GM12878 (cell line): ENCODE measurements around the gene KRT14. TPM values are rescaled to one million over a fixed set of nuclear protein-coding genes. Genes with fewer than 3 reads are reported as not detected.

Experiments
- ATAC-seq: fragments of 200-7000 bp; cut with Tn5 transposase; 3 replicates; pipeline ENCODE4 v1.9.1; 2020; ENCODE audit warnings: mild to moderate bottlenecking, moderate library complexity
- BruUV-seq: library from RNA; stranded (reverse); fragments of 400-500 nt; replicated peaks from 2 replicates; lab custom pipeline; 2021; lab: Mats Ljungman, UMichigan
- CTCF ChIA-PET: fragments of 300-600 bp; sonication (Branson Sonifier 250); formaldehyde crosslinking; extraction: SDS; loops from one replicate; lab custom pipeline; 2021; ENCODE audit warnings: inconsistent platforms; lab: Yijun Ruan, JAX
- POLR2A ChIA-PET: fragments of 350-600 bp; formaldehyde crosslinking; extraction: SDS; loops from one replicate; lab custom pipeline; 2021; ENCODE audit warnings: inconsistent platforms; lab: Charles Lee
- RAD21 ChIA-PET: fragments of 300-600 bp; sonication (Branson Sonifier 250); formaldehyde crosslinking; loops from one replicate; lab custom pipeline; 2023; ENCODE audit warnings: antibody characterized with exemption; ENCODE audit not compliant: unreplicated experiment; lab: Charles Lee
- SMC1A ChIA-PET: fragments of 300-600 bp; sonication (Branson Sonifier 250); formaldehyde crosslinking; loops from one replicate; lab custom pipeline; 2023; ENCODE audit not compliant: unreplicated experiment, uncharacterized antibody; lab: Charles Lee
- DNase-seq: peaks from one replicate; pipeline ENCODE4 v3.0.0-alpha.2; 2011; ENCODE audit warnings: low read depth, low spot score
- FAIRE-seq: peaks from 3 replicates; lab custom pipeline; 2011; peaks lifted over from hg19 to GRCh38; lab: Jason Lieb, UNC
- H2AFZ ChIP-seq: 2 replicates; pipeline ENCODE4 v1.6.0; 2011; ENCODE audit warnings: low read depth, low read length, control low read depth; ENCODE audit not compliant: control insufficient read depth
- H3K27ac ChIP-seq: 2 replicates; pipeline ENCODE4 v1.5.1; 2011; ENCODE audit warnings: control low read depth; ENCODE audit not compliant: control insufficient read depth, insufficient read depth
- H3K27me3 ChIP-seq, 2 experiments: replicated peaks in 1 of 2; 2 replicates each; pipeline versions ENCODE4 v1.6.0 to v1.6.1; 2011; ENCODE audit warnings: low read length in 1 of 2; ENCODE audit not compliant: control insufficient read depth in 2 of 2, insufficient read depth in 2 of 2
- H3K36me3 ChIP-seq, 2 experiments: 2 replicates each; pipeline ENCODE4 v1.5.1; 2011; ENCODE audit warnings: low read length in 1 of 2; ENCODE audit not compliant: control insufficient read depth in 2 of 2, insufficient read depth in 2 of 2
- H3K4me1 ChIP-seq: 2 replicates; pipeline ENCODE4 v1.6.1; 2011; ENCODE audit warnings: mild to moderate bottlenecking, low read length, moderate library complexity, mixed read lengths; ENCODE audit not compliant: control insufficient read depth, insufficient read depth
- H3K4me2 ChIP-seq: 2 replicates; pipeline ENCODE4 v1.6.0; 2011; ENCODE audit warnings: control low read depth; ENCODE audit not compliant: control insufficient read depth, insufficient read depth
- H3K4me3 ChIP-seq: fragments of 200-600 bp; sonication (generic); 2 replicates; pipeline ENCODE4 v1.5.1; 2016
- H3K79me2 ChIP-seq: 2 replicates; pipeline ENCODE4 v1.6.0; 2011; ENCODE audit warnings: low read length; ENCODE audit not compliant: control insufficient read depth, insufficient read depth
- H3K9ac ChIP-seq: 2 replicates; pipeline ENCODE4 v1.8.0; 2011; ENCODE audit warnings: low read length, control low read depth, mixed read lengths; ENCODE audit not compliant: control insufficient read depth, insufficient read depth
- H3K9me3 ChIP-seq: replicated peaks from 3 replicates; pipeline ENCODE4 v1.5.1; 2011; ENCODE audit warnings: mild to moderate bottlenecking, low read length; ENCODE audit not compliant: control insufficient read depth, insufficient read depth
- H4K20me1 ChIP-seq: 2 replicates; pipeline ENCODE4 v1.6.0; 2011; ENCODE audit not compliant: control insufficient read depth, insufficient read depth
- CBX5 ChIP-seq: sonication (generic); IDR thresholded peaks from 2 replicates; pipeline ENCODE4 v1.6.1; 2016; ENCODE audit warnings: low read depth, moderate library complexity, mild to moderate bottlenecking, inconsistent platforms
- CHD4 ChIP-seq: fragments of 200-600 bp; sonication (generic); IDR thresholded peaks from 2 replicates; pipeline ENCODE4 v1.6.1; 2016; ENCODE audit warnings: mild to moderate bottlenecking
- DPF2 ChIP-seq: fragments of 450-650 bp; IDR thresholded peaks from 2 replicates; pipeline ENCODE4 v1.6.1; 2017; ENCODE audit warnings: mild to moderate bottlenecking
- GATAD2B ChIP-seq: fragments of 450-650 bp; conservative IDR thresholded peaks from 2 replicates; pipeline ENCODE4 v1.6.1; 2017; ENCODE audit warnings: low read depth, mild to moderate bottlenecking, moderate library complexity
- MTA2 ChIP-seq: fragments of 450-650 bp; IDR thresholded peaks from 2 replicates; pipeline ENCODE4 v1.6.1; 2016; ENCODE audit warnings: low read depth, mild to moderate bottlenecking, moderate library complexity
- POLR2A ChIP-seq: IDR thresholded peaks from 2 replicates; pipeline ENCODE4 v1.6.1; 2011; ENCODE audit warnings: low read depth, mild to moderate bottlenecking, low read length
- POU2F2 ChIP-seq: IDR thresholded peaks from 3 replicates; pipeline ENCODE4 v1.6.1; 2011; ENCODE audit warnings: low read depth, mild to moderate bottlenecking, low read length, borderline replicate concordance
- RB1 ChIP-seq: fragments of 450-650 bp; formaldehyde crosslinking; IDR thresholded peaks from 2 replicates; pipeline ENCODE4 v1.6.1; 2017; ENCODE audit warnings: mild to moderate bottlenecking, borderline replicate concordance
- RCOR1 ChIP-seq: conservative IDR thresholded peaks from 2 replicates; pipeline ENCODE4 v1.6.1; 2012; ENCODE audit warnings: low read depth, low read length, improper control_type of control experiment
- SIN3A ChIP-seq: IDR thresholded peaks from 2 replicates; pipeline ENCODE4 v1.6.1; 2012; ENCODE audit warnings: low read depth, low read length, improper control_type of control experiment
- TBL1XR1 ChIP-seq: IDR thresholded peaks from 2 replicates; pipeline ENCODE4 v1.6.1; 2012; ENCODE audit warnings: low read depth, low read length, improper control_type of control experiment
- ZNF274 ChIP-seq: IDR thresholded peaks from one replicate; pipeline ENCODE4 v1.8.0; 2011; ENCODE audit not compliant: insufficient read length, insufficient read depth
- ZSCAN29 ChIP-seq: fragments of 450-650 bp; IDR thresholded peaks from 2 replicates; pipeline ENCODE4 v1.6.1; 2017; ENCODE audit warnings: mild to moderate bottlenecking, moderate library complexity
- WGBS: methylation state at CpG from one replicate; pipeline ENCODE4 v1.1.6; 2016; ENCODE audit warnings: low lambda C conversion rate; ENCODE audit not compliant: insufficient replicate concordance, insufficient coverage; ENCODE audit errors: missing lambda C conversion rate; 5-methylcytosine and 5-hydroxymethylcytosine counted together
- in situ Hi-C: fragments of 300-500 bp; cut with MboI; formaldehyde crosslinking; loops from 9 replicates; pipeline ENCODE4 v1.14.3; 2018; ENCODE audit warnings: mixed read lengths
- intact Hi-C: fragments of 100-400 bp; cut with micrococcal nuclease; formaldehyde crosslinking; loops from one replicate; pipeline ENCODE4 v1.14.2; 2022; ENCODE audit not compliant: unreplicated experiment
- polyA plus RNA-seq, 11 experiments: library from polyadenylated mRNA; depleted of rRNA in 4 of 11; unstranded in 6 of 11; stranded (reverse) in 5 of 11; fragments of >200 nt; fragmentation: Nextera tagmentation in 4 of 11; fragmentation: Illumina TruSeq in 1 of 11; extraction: Ambion mirVana in 4 of 11; extraction: Trizol in 1 of 11; gene quantifications; 1 replicate in 1 of 11; 2 replicates in 10 of 11; pipeline versions ENCODE4 v1.2.1 to v1.2.3, GENCODE V29; 2011 to 2016; ENCODE audit warnings: inconsistent platforms in 2 of 11, missing spikeins in 2 of 11, low read depth in 1 of 11
- total RNA-seq, 4 experiments: library from RNA; depleted of rRNA in 3 of 4; stranded (reverse); fragments of >200 nt in 3 of 4; fragmentation: Illumina TruSeq in 1 of 4; extraction: Trizol in 1 of 4; gene quantifications; 2 replicates each; pipeline versions ENCODE4 v1.2.1 to v1.2.3, GENCODE V29; 2013 to 2021
- TF ChIP-seq, protein P1 (sequence below): fragments of 450-650 bp; IDR thresholded peaks from 2 replicates; pipeline ENCODE4 v1.6.1; 2017; ENCODE audit warnings: mild to moderate bottlenecking

The KRT14 gene
- total and polyA plus RNA-seq, 10 of the 15 experiments (the other 5 are each of a cell fraction or from before 2014, with no cell fraction given), result 1.5 TPM; not detected in 9

DNA sequence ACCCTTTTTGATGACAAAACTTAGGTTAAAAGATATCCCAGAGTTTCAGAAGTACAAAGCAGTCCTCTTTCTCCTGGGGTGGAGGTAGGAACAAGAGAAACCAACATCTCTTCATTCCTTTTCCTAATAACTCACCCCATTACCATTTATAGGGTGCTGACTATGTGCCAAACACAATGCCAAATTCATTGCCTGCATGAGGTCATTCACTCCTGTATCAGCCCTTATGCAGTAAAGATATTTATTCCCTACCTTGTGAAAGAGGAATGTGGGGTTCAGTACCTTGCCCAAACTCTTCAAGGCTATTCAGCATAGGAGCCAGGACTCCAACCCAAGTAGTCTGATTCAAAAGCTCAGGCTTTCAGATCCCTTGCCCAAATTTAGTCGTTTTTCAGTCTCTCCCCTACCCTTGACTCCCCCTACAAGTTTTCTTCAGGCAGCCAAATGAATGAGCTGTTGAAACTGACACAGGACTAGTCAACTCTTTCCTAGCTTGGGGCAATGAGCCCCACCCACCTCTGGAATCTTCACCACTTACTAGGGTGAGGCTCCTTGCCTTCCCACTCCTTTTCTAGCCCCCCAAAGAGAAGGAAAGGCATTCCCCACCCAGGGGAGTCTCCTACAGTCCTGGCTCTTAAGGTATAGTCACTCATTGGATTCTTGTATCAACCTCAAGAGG is 5.9 kb downstream of the KRT14 start:
- no peak overlapping the region for H3K4me2 ChIP-seq
- POLR2A ChIA-PET, result no interaction called here
- no TSS peak for BruUV-seq
- H3K36me3 ChIP-seq, result no peaks in the 10 kb centered on the region
- no peak for ATAC-seq
- CTCF ChIA-PET, result interaction anchor here (0.7 to 1.1 kb wide), 3 partner anchors 28 to 98 kb away, joined by 3 read pairs; no protein-coding TSS in a partner anchor
- intact Hi-C loops, result no loop called here
- H4K20me1 ChIP-seq, result no peaks in the 10 kb centered on the region
- H3K27me3 ChIP-seq, result no peaks in the 10 kb centered on the region; a peak in 2 of 4 replicates
- RAD21 ChIA-PET, result no interaction called here
- no peak for TF ChIP-seq ZSCAN29
- TF ChIP-seq TBL1XR1, result no peak
- TF ChIP-seq, all 136 proteins: peak for 0
- Histone ChIP-seq H3K9ac (no peak overlapping the region), H3K27ac (no peak overlapping the region), H3K9me3 (no peaks in the 10 kb centered on the region), H3K4me1 (no peaks in the 10 kb centered on the region), H3K4me3 (no peak overlapping the region), H2AFZ (no peak overlapping the region), H3K79me2 (no peaks in the 10 kb centered on the region)
- DNase-seq (no peak), FAIRE-seq (no peak)
- in situ Hi-C loops, result no loop called here
- SMC1A ChIA-PET, result interaction anchor here (0.9 kb wide), 1 partner anchor 82 kb away, joined by 3 read pairs; no protein-coding TSS in a partner anchor
- WGBS, result 5% methylated on average over 1 of the region's 1 CpG

DNA sequence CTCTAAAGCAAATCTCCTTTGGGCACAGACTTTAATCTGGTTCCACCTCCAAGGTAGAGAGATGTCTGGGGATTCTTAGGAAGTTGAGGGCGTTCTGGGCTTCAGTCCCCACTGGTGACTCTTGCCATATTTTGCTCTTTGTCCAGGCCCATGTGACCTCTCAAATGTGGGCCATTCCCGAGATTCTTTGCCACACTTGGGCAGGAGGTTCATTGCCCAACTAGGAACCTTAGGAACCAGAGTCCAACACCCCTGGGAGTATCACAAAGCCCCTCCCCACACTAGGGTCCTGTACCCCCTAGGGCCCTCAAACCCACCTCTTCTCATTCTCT is 6.5 kb downstream of the KRT14 start:
- RAD21 ChIA-PET, result interaction anchor here (1.4 to 2.6 kb wide), 2 partner anchors 68 to 83 kb away, joined by 4 to 14 read pairs; no protein-coding TSS in a partner anchor
- POLR2A ChIA-PET, result no interaction called here
- H2AFZ ChIP-seq, result no peak overlapping the region
- H3K79me2 ChIP-seq, result no peaks in the 10 kb centered on the region
- in situ Hi-C loops (no loop called here), intact Hi-C loops (no loop called here)
- no peaks in the 10 kb centered on the region for H4K20me1 ChIP-seq
- H3K9me3 ChIP-seq, result no peaks in the 10 kb centered on the region
- no peaks in the 10 kb centered on the region for H3K4me1 ChIP-seq
- ATAC-seq, result no peak
- no peak overlapping the region for H3K4me2 ChIP-seq
- no peak for DNase-seq
- H3K4me3 ChIP-seq, result no peak overlapping the region
- CTCF ChIA-PET, result interaction anchor here (0.6 to 1.4 kb wide), 9 partner anchors 8 to 181 kb away, joined by 3 to 6 read pairs (median 3); no protein-coding TSS in a partner anchor
- H3K9ac ChIP-seq, result no peak overlapping the region
- H3K36me3 ChIP-seq, result no peaks in the 10 kb centered on the region
- H3K27me3 ChIP-seq, result no peaks in the 10 kb centered on the region; a peak in 3 of 4 replicates
- FAIRE-seq, result no peak
- no peak overlapping the region for H3K27ac ChIP-seq
- SMC1A ChIA-PET, result interaction anchor here (1.1 to 1.4 kb wide), 2 partner anchors 81 to 83 kb away, joined by 3 to 7 read pairs; no protein-coding TSS in a partner anchor
- no TSS peak for BruUV-seq
- 11% methylated on average over 2 of the region's 2 CpGs for WGBS
- TF ChIP-seq POLR2A, result no peak
- TF ChIP-seq DPF2, result no peak
- no peak for TF ChIP-seq POU2F2
- TF ChIP-seq ZNF274, result no peak
- no peak for TF ChIP-seq MTA2
- no peak for TF ChIP-seq CHD4
- TF ChIP-seq RB1, result no peak
- no peak for TF ChIP-seq RCOR1
- TF ChIP-seq CBX5, result no peak
- TF ChIP-seq SIN3A, result no peak
- TF ChIP-seq GATAD2B, result no peak
- TF ChIP-seq, protein P1, sequence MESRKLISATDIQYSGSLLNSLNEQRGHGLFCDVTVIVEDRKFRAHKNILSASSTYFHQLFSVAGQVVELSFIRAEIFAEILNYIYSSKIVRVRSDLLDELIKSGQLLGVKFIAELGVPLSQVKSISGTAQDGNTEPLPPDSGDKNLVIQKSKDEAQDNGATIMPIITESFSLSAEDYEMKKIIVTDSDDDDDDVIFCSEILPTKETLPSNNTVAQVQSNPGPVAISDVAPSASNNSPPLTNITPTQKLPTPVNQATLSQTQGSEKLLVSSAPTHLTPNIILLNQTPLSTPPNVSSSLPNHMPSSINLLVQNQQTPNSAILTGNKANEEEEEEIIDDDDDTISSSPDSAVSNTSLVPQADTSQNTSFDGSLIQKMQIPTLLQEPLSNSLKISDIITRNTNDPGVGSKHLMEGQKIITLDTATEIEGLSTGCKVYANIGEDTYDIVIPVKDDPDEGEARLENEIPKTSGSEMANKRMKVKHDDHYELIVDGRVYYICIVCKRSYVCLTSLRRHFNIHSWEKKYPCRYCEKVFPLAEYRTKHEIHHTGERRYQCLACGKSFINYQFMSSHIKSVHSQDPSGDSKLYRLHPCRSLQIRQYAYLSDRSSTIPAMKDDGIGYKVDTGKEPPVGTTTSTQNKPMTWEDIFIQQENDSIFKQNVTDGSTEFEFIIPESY, result no peak
